ENCODE data around the gene ETFDH. TPM values are rescaled to one million over a fixed set of nuclear protein-coding genes. Genes with fewer than 3 reads are reported as not detected.
"Not testable (repeated sequence)": the region's sequence is repeated elsewhere in the genome, so short reads cannot be mapped to it uniquely, and the experiment has no call there.

ETFDH gene
- 7.4 and 11.9 TPM in 2 replicates for total RNA-seq (2014; rRNA removed; shearing (Covaris generic))
- 11.2 and 16.0 TPM in 2 replicates for polyA plus RNA-seq (2015; cell fraction: cytosol; rRNA removed)
- polyA plus RNA-seq (2015; cell fraction: nucleus; rRNA removed), result 27.5 and 31.9 TPM in 2 replicates

GRCh38 chr4:158671915-158672806, at the start of gene ETFDH:
TSS of gene ETFDH (plus strand) at chr4:158672296. CDS start at chr4:158672457, 161 bp downstream.
- DNase-seq (ENCODE audit: low read depth), result peak; percentile 100

GRCh38 chr4:158624889-158625478, 47.1 kb upstream of the ETFDH start:
- DNase-seq (ENCODE audit: low read depth), result peak; percentile 44

GRCh38 chr4:158625544-158625943, 46.6 kb upstream of the ETFDH start:
- DNase-seq (ENCODE audit: low read depth), result no peak

- peak; percentile 45 for DNase-seq (ENCODE audit: low read depth)
Observed at GRCh38 chr4:158630893-158631292, 41.2 kb upstream of the ETFDH start.

- DNase-seq (ENCODE audit: low read depth), result no peak
Observed at GRCh38 chr4:158636619-158637018, 35.5 kb upstream of the ETFDH start.

GRCh38 chr4:158644356-158644755, 27.7 kb upstream of the ETFDH start:
- no peak for DNase-seq (ENCODE audit: low read depth)

GRCh38 chr4:158644760-158645159, 27.3 kb upstream of the ETFDH start:
- no peak for DNase-seq (ENCODE audit: low read depth)

GRCh38 chr4:158649111-158649680, 22.9 kb upstream of the ETFDH start:
- no peak for DNase-seq (ENCODE audit: low read depth)

GRCh38 chr4:158652920-158653319, 19.2 kb upstream of the ETFDH start:
- DNase-seq (ENCODE audit: low read depth), result no peak

- DNase-seq (ENCODE audit: low read depth), result no peak
Observed at GRCh38 chr4:158656439-158656838, 15.7 kb upstream of the ETFDH start.

GRCh38 chr4:158657291-158657690, 14.8 kb upstream of the ETFDH start:
- DNase-seq (ENCODE audit: low read depth), result no peak

GRCh38 chr4:158663255-158663654, 8.8 kb upstream of the ETFDH start:
- DNase-seq (ENCODE audit: low read depth), result not testable (repeated sequence)

GRCh38 chr4:158663707-158664625, 8.1 kb upstream of the ETFDH start:
- DNase-seq (ENCODE audit: low read depth), result not testable (repeated sequence)

- no peak for DNase-seq (ENCODE audit: low read depth)
Observed at GRCh38 chr4:158664806-158665205, 7.3 kb upstream of the ETFDH start.

- no peak for DNase-seq (ENCODE audit: low read depth)
Observed at GRCh38 chr4:158666892-158667291, 5.2 kb upstream of the ETFDH start.

- peak; percentile 30 for DNase-seq (ENCODE audit: low read depth)
Observed at GRCh38 chr4:158667651-158668198, 4.4 kb upstream of the ETFDH start.

GRCh38 chr4:158669310-158669709, 2.8 kb upstream of the ETFDH start:
- DNase-seq (ENCODE audit: low read depth), result no peak

GRCh38 chr4:158670975-158671664, 976 bp upstream of the ETFDH start:
- peak; percentile 68 for DNase-seq (ENCODE audit: low read depth)

GRCh38 chr4:158671665-158671914, 506 bp upstream of the ETFDH start, which contains the start of gene C4orf46:
TSS of gene C4orf46 (minus strand) at chr4:158671887. CDS start at chr4:158671801, 86 bp downstream.
- DNase-seq (ENCODE audit: low read depth), result no peak

- DNase-seq (ENCODE audit: low read depth), result no peak
Observed at GRCh38 chr4:158673633-158674032, 1.5 kb downstream of the ETFDH start.
